K562 (cell line): Measurements from ENCODE around the gene UBE2I. TPM values are rescaled to one million over a fixed set of nuclear protein-coding genes. Genes with fewer than 3 reads are reported as not detected.
A peak's percentile ranks its signal among the peaks of the same experiment; 100 is the strongest.

ENCODE experiments used
- ATAC-seq: fragments of 200-7000 bp; cut with Tn5 transposase; 3 replicates; pipeline ENCODE4 v1.9.1; 2020; ENCODE audit warnings: moderate library complexity
- BruUV-seq: library from RNA; stranded (reverse); fragments of 400-500 nt; replicated peaks from 2 replicates; lab custom pipeline; 2021; lab: Mats Ljungman, UMichigan
- CTCF ChIA-PET: fragments of 300-600 bp; formaldehyde crosslinking; extraction: SDS; loops from one replicate; lab custom pipeline; 2021; ENCODE audit warnings: low intra/inter-chr PET ratio; lab: Yijun Ruan, JAX
- POLR2A ChIA-PET: fragments of 300-600, 350-650 bp; sonication (Branson Sonifier 250); formaldehyde crosslinking; extraction: SDS; loops from one replicate; lab custom pipeline; 2021; ENCODE audit warnings: antibody characterized with exemption, inconsistent platforms; lab: Yijun Ruan, JAX
- DNase-seq, 4 experiments: peaks; one replicate each; pipeline versions ENCODE4 v3.0.0 to v3.0.0-alpha.2; 2011 to 2018; ENCODE audit warnings: low spot score in 3 of 4, mixed read lengths in 3 of 4; ENCODE audit errors: extremely low read depth in 1 of 4
- FAIRE-seq: peaks from 2 replicates; lab custom pipeline; 2011; peaks lifted over from hg19 to GRCh38; lab: Jason Lieb, UNC
- H2AFZ ChIP-seq: 2 replicates; pipeline ENCODE4 v1.6.0; 2011; ENCODE audit warnings: low read depth, low read length, control low read depth, inconsistent platforms
- H3K27ac ChIP-seq: fragments of 200-600 bp; 3 replicates; pipeline ENCODE4 v1.8.0; 2011; ENCODE audit warnings: low read depth, mild to moderate bottlenecking, control low read depth, inconsistent platforms, low read length, moderate library complexity, mixed read lengths; ENCODE audit errors: extremely low read depth
- H3K27me3 ChIP-seq, 2 experiments: fragments of 300-600 bp in 1 of 2; 2 replicates in 1 of 2; 3 replicates in 1 of 2; pipeline versions ENCODE4 v1.6.0 to v1.8.0; 2011; ENCODE audit warnings: inconsistent platforms in 2 of 2, low read length in 2 of 2, mild to moderate bottlenecking in 1 of 2, mixed read lengths in 1 of 2, moderate library complexity in 1 of 2; ENCODE audit not compliant: control insufficient read depth in 2 of 2, insufficient read depth in 2 of 2
- H3K36me3 ChIP-seq: fragments of 300-600 bp; 3 replicates; pipeline ENCODE4 v1.8.0; 2011; ENCODE audit warnings: mild to moderate bottlenecking, low read length, inconsistent platforms; ENCODE audit not compliant: control insufficient read depth, insufficient read depth
- H3K4me1 ChIP-seq, 2 experiments: fragments of 200-600 bp in 1 of 2; replicated peaks in 1 of 2; 2 replicates in 1 of 2; 3 replicates in 1 of 2; pipeline versions ENCODE4 v1.5.1 to v1.8.0; 2011; ENCODE audit warnings: inconsistent platforms in 2 of 2, low read length in 2 of 2, mild to moderate bottlenecking in 1 of 2, mixed read lengths in 1 of 2, moderate library complexity in 1 of 2; ENCODE audit not compliant: control insufficient read depth in 2 of 2, insufficient read depth in 2 of 2
- H3K4me2 ChIP-seq: 2 replicates; pipeline ENCODE4 v1.6.1; 2011; ENCODE audit warnings: low read length, control low read depth, inconsistent platforms, mixed read lengths; ENCODE audit not compliant: insufficient read depth
- H3K4me3 ChIP-seq: fragments of 200-600 bp; sonication (generic), shearing (Covaris generic); 2 replicates; pipeline ENCODE4 v1.5.1; 2016; ENCODE audit warnings: control low read depth, inconsistent platforms
- H3K79me2 ChIP-seq: fragments of 200-600 bp; 3 replicates; pipeline ENCODE4 v1.8.0; 2011; ENCODE audit warnings: low read length, inconsistent platforms; ENCODE audit not compliant: control insufficient read depth, insufficient read depth
- H3K9ac ChIP-seq, 2 experiments: 2 replicates each; pipeline versions ENCODE4 v1.6.0 to v1.6.1; 2011; ENCODE audit warnings: low read depth in 2 of 2, low read length in 2 of 2, control low read depth in 1 of 2, inconsistent platforms in 1 of 2, mild to moderate bottlenecking in 1 of 2, mixed read lengths in 1 of 2; ENCODE audit not compliant: insufficient read depth in 1 of 2
- H3K9me1 ChIP-seq: one replicate; pipeline ENCODE4 v1.6.0; 2011; ENCODE audit warnings: inconsistent platforms, mild to moderate bottlenecking, low read length, moderate library complexity; ENCODE audit not compliant: control insufficient read depth, insufficient read depth
- H3K9me3 ChIP-seq: replicated peaks from 2 replicates; pipeline ENCODE4 v1.5.1; 2011; ENCODE audit warnings: low read depth, low read length, inconsistent platforms; ENCODE audit not compliant: control insufficient read depth, insufficient read depth
- H4K20me1 ChIP-seq: replicated peaks from 2 replicates; pipeline ENCODE4 v1.6.1; 2011; ENCODE audit warnings: low read length, inconsistent platforms, mixed read lengths; ENCODE audit not compliant: control insufficient read depth, insufficient read depth
- CBX1 ChIP-seq: sonication (generic); IDR thresholded peaks from 2 replicates; pipeline ENCODE4 v1.6.1; 2016; ENCODE audit warnings: antibody characterized with exemption, low read depth, mild to moderate bottlenecking
- HNRNPLL ChIP-seq: fragments of 200-400 bp; formaldehyde crosslinking; IDR thresholded peaks from 2 replicates; pipeline ENCODE4 v1.6.1; 2017; ENCODE audit warnings: low read length, low read depth, mild to moderate bottlenecking; ENCODE audit not compliant: poor library complexity, severe bottlenecking
- RFX1 ChIP-seq: fragments of 450-650 bp; IDR thresholded peaks from 2 replicates; pipeline ENCODE4 v1.6.1; 2016; ENCODE audit warnings: mild to moderate bottlenecking, moderate library complexity
- SRSF7 ChIP-seq: fragments of 200-400 bp; formaldehyde crosslinking; optimal IDR thresholded peaks from 2 replicates; pipeline ENCODE3; 2017; ENCODE audit warnings: mild to moderate bottlenecking, low read depth, low read length
- ZBTB7A ChIP-seq: IDR thresholded peaks from 2 replicates; pipeline ENCODE4 v1.6.1; 2011; ENCODE audit warnings: low read depth, mild to moderate bottlenecking, low read length, moderate library complexity, borderline replicate concordance; ENCODE audit not compliant: control insufficient read depth
- ZNF224 ChIP-seq: sonication (generic); formaldehyde crosslinking; IDR thresholded peaks from 2 replicates; pipeline ENCODE4 v1.8.0; 2022; ENCODE audit warnings: mild to moderate bottlenecking, missing genetic modification reagents
- WGBS: fragments of 100-300 bp; shearing (Covaris generic); methylation state at CpG from one replicate; pipeline ENCODE4 v1.1.6; 2016; ENCODE audit warnings: low coverage, mixed read lengths; ENCODE audit not compliant: insufficient coverage; ENCODE audit errors: missing lambda C conversion rate; 5-methylcytosine and 5-hydroxymethylcytosine counted together
- in situ Hi-C: fragments of 300-500 bp; cut with MboI; formaldehyde crosslinking; loops from 4 replicates; pipeline ENCODE4 v1.15.0; 2018; ENCODE audit warnings: inconsistent platforms, mixed read lengths
- intact Hi-C: fragments of 100-400 bp; cut with micrococcal nuclease; formaldehyde crosslinking; loops from 2 replicates; pipeline ENCODE4 v1.14.2; 2022
- polyA plus RNA-seq, 8 experiments: library from polyadenylated mRNA; depleted of rRNA in 4 of 8; stranded (reverse) in 5 of 8; unstranded in 3 of 8; fragments of >200 nt; fragmentation: Nextera tagmentation in 2 of 8; fragmentation: Illumina TruSeq in 1 of 8; extraction: Ambion mirVana in 2 of 8; extraction: Trizol in 1 of 8; gene quantifications; 2 replicates each; pipeline versions ENCODE4 v1.2.1 to v1.2.3, GENCODE V29; 2011 to 2014; ENCODE audit warnings: inconsistent platforms in 1 of 8, missing spikeins in 1 of 8
- total RNA-seq, 7 experiments: library from RNA; depleted of rRNA in 6 of 7; stranded (reverse); fragments of >200 nt in 6 of 7; fragmentation: Illumina TruSeq in 2 of 7; extraction: Trizol in 2 of 7; gene quantifications; 2 replicates each; pipeline versions ENCODE4 v1.2.1 to v1.2.3, GENCODE V29; 2011 to 2021; ENCODE audit warnings: low replicate concordance in 1 of 7
- TF ChIP-seq, protein P1 (sequence below), 3 experiments: IDR thresholded peaks in 2 of 3; conservative IDR thresholded peaks in 1 of 3; 2 replicates each; pipeline ENCODE4 v1.5.1; 2011 to 2012; ENCODE audit warnings: low read length in 3 of 3, mild to moderate bottlenecking in 3 of 3, control low read depth in 2 of 3, improper control_type of control experiment in 1 of 3, inconsistent platforms in 1 of 3, low read depth in 1 of 3, mixed read lengths in 1 of 3, moderate library complexity in 1 of 3; ENCODE audit not compliant: insufficient read depth in 2 of 3

UBE2I gene
- total and polyA plus RNA-seq, 9 of the 15 experiments (the other 6 are each of a cell fraction or from before 2014, with no cell fraction given), result 36.6 to 254 (median 104) TPM

DNA sequence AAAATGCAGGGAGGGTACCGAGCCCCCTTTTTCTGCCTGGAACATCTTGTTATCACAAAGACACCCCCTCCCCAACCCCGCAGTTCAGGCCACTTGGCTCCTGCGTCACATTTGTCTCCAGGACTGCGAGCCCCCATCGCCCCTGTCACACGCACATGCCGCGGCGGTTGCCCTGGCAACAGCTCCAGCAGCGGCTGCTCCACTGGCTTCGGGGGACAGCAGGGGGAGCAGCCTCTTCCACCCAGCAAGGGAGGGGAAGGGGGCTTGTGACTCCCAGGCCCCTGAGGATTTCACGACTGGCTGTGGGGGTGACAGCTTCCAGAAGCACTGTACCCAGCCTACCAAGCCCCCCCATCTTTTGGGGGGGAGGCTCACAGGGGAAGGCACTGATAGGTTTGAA is 26.6 kb downstream of the UBE2I start:
- H3K9me3 ChIP-seq, result no peaks in the 10 kb centered on the region
- H3K27ac ChIP-seq, result no peak overlapping the region
- H4K20me1 ChIP-seq, result 0 out of 2 replicates have a peak, but pooled peaks cover 9% of the 10 kb centered on the region
- ATAC-seq (no peak), FAIRE-seq (no peak)
- BruUV-seq, result no TSS peak
- TF ChIP-seq HNRNPLL, result peak; percentile 99
- TF ChIP-seq ZNF224, result no peak
- TF ChIP-seq ZBTB7A, result peak; percentile 39; the same call in 1 of the 2 replicates
- no peak for TF ChIP-seq CBX1
- TF ChIP-seq, protein P1, sequence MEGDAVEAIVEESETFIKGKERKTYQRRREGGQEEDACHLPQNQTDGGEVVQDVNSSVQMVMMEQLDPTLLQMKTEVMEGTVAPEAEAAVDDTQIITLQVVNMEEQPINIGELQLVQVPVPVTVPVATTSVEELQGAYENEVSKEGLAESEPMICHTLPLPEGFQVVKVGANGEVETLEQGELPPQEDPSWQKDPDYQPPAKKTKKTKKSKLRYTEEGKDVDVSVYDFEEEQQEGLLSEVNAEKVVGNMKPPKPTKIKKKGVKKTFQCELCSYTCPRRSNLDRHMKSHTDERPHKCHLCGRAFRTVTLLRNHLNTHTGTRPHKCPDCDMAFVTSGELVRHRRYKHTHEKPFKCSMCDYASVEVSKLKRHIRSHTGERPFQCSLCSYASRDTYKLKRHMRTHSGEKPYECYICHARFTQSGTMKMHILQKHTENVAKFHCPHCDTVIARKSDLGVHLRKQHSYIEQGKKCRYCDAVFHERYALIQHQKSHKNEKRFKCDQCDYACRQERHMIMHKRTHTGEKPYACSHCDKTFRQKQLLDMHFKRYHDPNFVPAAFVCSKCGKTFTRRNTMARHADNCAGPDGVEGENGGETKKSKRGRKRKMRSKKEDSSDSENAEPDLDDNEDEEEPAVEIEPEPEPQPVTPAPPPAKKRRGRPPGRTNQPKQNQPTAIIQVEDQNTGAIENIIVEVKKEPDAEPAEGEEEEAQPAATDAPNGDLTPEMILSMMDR (IDR thresholded peaks at IDR 0.05 in 2 of 3, conservative IDR thresholded peaks at IDR 0.05 in 1 of 3; ENCODE audit: insufficient read depth in 2 of 3, low read depth in 1 of 3, low read length in 3 of 3), result 0 out of 6 replicates have a peak, but pooled peaks of 1 of the 3 experiments have one; percentile 18
- peak; percentile 89 for TF ChIP-seq RFX1
- TF ChIP-seq SRSF7, result no peak
- TF ChIP-seq, all 486 proteins: peak for 4
- Histone ChIP-seq H3K9ac (no peak overlapping the region), H3K9me1 (no peaks in the 10 kb centered on the region), H2AFZ (no peak overlapping the region), H3K36me3 (no peaks in the 10 kb centered on the region), H3K27me3 (peaks cover 6 to 19% of the 10 kb centered on the region in 2 experiments; a peak in 3 of 5 replicates), H3K4me2 (no peak overlapping the region), H3K4me3 (no peak overlapping the region), H3K79me2 (no peaks in the 10 kb centered on the region), H3K4me1 (peaks cover 17 to 91% of the 10 kb centered on the region in 2 experiments)
- intact Hi-C loops (no loop called here), in situ Hi-C loops (no loop called here)
- DNase-seq, result no peak
- POLR2A ChIA-PET, result interaction anchor here (0.6 to 1.4 kb wide), 6 partner anchors 10 to 43 kb away, joined by 3 to 8 read pairs (median 3); no protein-coding TSS in a partner anchor
- CTCF ChIA-PET, result no interaction called here
- WGBS, result 0% methylated on average over 12 of the region's 12 CpGs
